Heart left ventricle (tissue), 13 donors: ENCODE data around the gene DNM1.
"Not testable (repeated sequence)": the region's sequence is repeated elsewhere in the genome, so short reads cannot be mapped to it uniquely, and the experiment has no call there.

Experiments used
- CTCF ChIP-seq, 12 donors: fragments of 200-600 bp; sonication (generic) in 4 of 12; IDR thresholded peaks; one replicate each; pipeline versions ENCODE4 v1.5.0 to v1.8.0; 2018 to 2022; ENCODE audit warnings: antibody characterized with exemption in 12 of 12, mild to moderate bottlenecking in 5 of 12
- POLR2A ChIP-seq, 2 donors: fragments of 450-650 bp; IDR thresholded peaks; one replicate each; pipeline ENCODE4 v1.6.1; 2017; ENCODE audit warnings: antibody characterized with exemption in 2 of 2, mild to moderate bottlenecking in 2 of 2, moderate library complexity in 2 of 2
- donor health status: ischemic (EF 13 %, LVEDD 7.1; RV severe dilation, severe dysfunction).
- donor health status: DM: no; HTN: yes; CAD: no.
- donor health status: DM: no; HTN: no; CAD: no.
- donor health status: ischemic (EF 25% LVEDD 6.9; RV normal size, moderate dysfunction).
- donor health status: ischemic (EF 25% LVEDD 5.7; RV mildly dilated, moderate dysfunction).
- donor health status: ischemic (EF 35%, LVEDD 5.7; RV mildly dilated, moderate dysfunction).
- donor health status: nonischemic (EF 11% LVEDD 7.7; RV severe dilation, severe dysfunction).
- donor health status: DM: yes; HTN: yes; CAD: no.
- donor health status: PGD.
- donor health status: ischemic (EF 29% LVEDD 5.4; RV normal size, mild dysfunction).
- donor health status: nonischemic (EF 23%, LVEDD 6.1; RV moderate dilation, normal function).

- not testable (repeated sequence) for TF ChIP-seq CTCF, POLR2A (IDR thresholded peaks at IDR 0.05)
Observed at GRCh38 chr9:128279088-128280073, 76.2 kb downstream of the DNM1 start.
